T-helper 1 cell treated with Interleukin-12 subunit alpha and Interleukin-12 subunit beta and Interleukin-4 antibody, amounts not matched to agents 30 μg/mL and 1 μg/mL, for 36 hours (primary cell): ENCODE data around the gene DPY19L1.
"Not testable (repeated sequence)": the region's sequence is repeated elsewhere in the genome, so short reads cannot be mapped to it uniquely, and the experiment has no call there.

Experiments
- H3K27ac Mint-ChIP-seq: one replicate; pipeline ENCODE4 v1.8.0; 2021; ENCODE audit warnings: mild to moderate bottlenecking, mixed read lengths
- H3K27me3 Mint-ChIP-seq: one replicate; pipeline ENCODE4 v1.8.0; 2021; ENCODE audit warnings: low read depth, mixed read lengths
- H3K36me3 Mint-ChIP-seq: one replicate; pipeline ENCODE4 v1.8.0; 2021; ENCODE audit warnings: low read depth, mixed read lengths
- H3K4me1 Mint-ChIP-seq: one replicate; pipeline ENCODE4 v1.8.0; 2021; ENCODE audit warnings: low read depth, mixed read lengths
- H3K4me3 Mint-ChIP-seq: one replicate; pipeline ENCODE4 v1.8.0; 2021; ENCODE audit warnings: mild to moderate bottlenecking, moderate library complexity, mixed read lengths
- H3K9me3 Mint-ChIP-seq: one replicate; pipeline ENCODE4 v1.8.0; 2021; ENCODE audit warnings: mixed read lengths

The DPY19L1 gene

GRCh38 chr7:34895202-34895601 lies 142.1 kb downstream of the DPY19L1 start:
- no peaks in the 10 kb centered on the region for H3K36me3 Mint-ChIP-seq
- no peaks in the 10 kb centered on the region for H3K4me1 Mint-ChIP-seq
- peaks cover 9% of the 10 kb centered on the region for H3K9me3 Mint-ChIP-seq
- H3K4me3 Mint-ChIP-seq = no peak overlapping the region
- no peak overlapping the region for H3K27ac Mint-ChIP-seq
- H3K27me3 Mint-ChIP-seq = no peaks in the 10 kb centered on the region

- H3K27me3 Mint-ChIP-seq = no peaks in the 10 kb centered on the region
- H3K27ac Mint-ChIP-seq = no peak overlapping the region
- no peak overlapping the region for H3K4me3 Mint-ChIP-seq
- peaks cover 6% of the 10 kb centered on the region for H3K9me3 Mint-ChIP-seq
- no peaks in the 10 kb centered on the region for H3K4me1 Mint-ChIP-seq
- no peaks in the 10 kb centered on the region for H3K36me3 Mint-ChIP-seq
Observed at GRCh38 chr7:34889951-34890350, 147.3 kb downstream of the DPY19L1 start.

GRCh38 chr7:34886856-34887255 lies 150.4 kb downstream of the DPY19L1 start:
- Mint-ChIP-seq H3K4me3 (no peak overlapping the region), H3K27me3 (no peaks in the 10 kb centered on the region), H3K36me3 (no peaks in the 10 kb centered on the region), H3K9me3 (peaks cover 12% of the 10 kb centered on the region), H3K4me1 (no peaks in the 10 kb centered on the region), H3K27ac (no peak overlapping the region)

- not testable (repeated sequence) for H3K36me3 Mint-ChIP-seq, H3K4me3 Mint-ChIP-seq, H3K4me1 Mint-ChIP-seq, H3K27ac Mint-ChIP-seq, H3K27me3 Mint-ChIP-seq
- peaks cover 17% of the 10 kb centered on the region for H3K9me3 Mint-ChIP-seq
Observed at GRCh38 chr7:34883855-34884254, 153.4 kb downstream of the DPY19L1 start.

GRCh38 chr7:34879871-34880270 lies 157.4 kb downstream of the DPY19L1 start:
- H3K4me1 Mint-ChIP-seq = no peaks in the 10 kb centered on the region
- H3K27ac Mint-ChIP-seq = no peak overlapping the region
- H3K4me3 Mint-ChIP-seq = no peak overlapping the region
- H3K36me3 Mint-ChIP-seq = no peaks in the 10 kb centered on the region
- H3K9me3 Mint-ChIP-seq = peaks cover 17% of the 10 kb centered on the region
- no peaks in the 10 kb centered on the region for H3K27me3 Mint-ChIP-seq

GRCh38 chr7:34878944-34879735 lies 158.1 kb downstream of the DPY19L1 start:
- not testable (repeated sequence) for H3K4me3 Mint-ChIP-seq, H3K36me3 Mint-ChIP-seq, H3K27ac Mint-ChIP-seq, H3K27me3 Mint-ChIP-seq, H3K4me1 Mint-ChIP-seq
- peaks cover 16% of the 10 kb centered on the region for H3K9me3 Mint-ChIP-seq
